ENCODE results near the gene LRRC38.

LRRC38 gene

DNA sequence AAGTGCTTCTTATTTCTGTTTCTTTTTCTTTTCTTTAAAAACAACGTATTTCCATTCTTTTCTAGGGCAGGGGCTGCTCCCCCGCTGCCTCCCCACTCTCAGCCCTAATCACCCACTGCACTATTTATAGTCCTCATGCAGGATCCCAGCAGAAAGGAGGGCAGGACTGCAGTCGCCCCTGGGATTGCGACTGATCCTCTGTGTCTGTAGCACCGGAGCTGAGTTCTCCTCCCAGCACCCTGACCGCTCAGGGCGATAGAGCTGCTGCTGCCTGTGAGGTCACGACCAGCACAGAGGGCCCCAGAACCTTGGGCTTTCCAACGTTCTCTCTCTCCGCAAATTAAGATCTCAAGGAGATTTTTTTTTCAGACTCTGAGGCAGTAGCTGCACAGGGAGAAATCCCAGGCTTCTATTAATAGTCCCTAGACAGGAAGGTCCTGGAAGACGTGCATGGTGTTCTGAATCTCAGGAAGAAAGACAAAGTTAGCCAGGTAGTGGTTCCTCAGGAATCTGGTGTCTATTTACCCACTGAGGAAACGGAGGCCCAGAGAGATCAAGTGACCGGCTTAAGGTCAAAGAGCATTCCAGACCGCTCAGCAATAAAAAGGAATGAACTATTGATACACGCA is 56.8 kb downstream of the LRRC38 start:
- Histone ChIP-seq H3K4me3 (ENCODE audit: low read depth, low read length) (no peak overlapping the region), H3K36me3 (ENCODE audit: control insufficient read depth in 2 of 2, insufficient read depth in 1 of 2, low read length in 2 of 2) (no peaks in the 10 kb centered on the region), H3K4me1 (ENCODE audit: control insufficient read depth, insufficient read depth, low read length) (no peaks in the 10 kb centered on the region), H3K27ac (ENCODE audit: extremely low read depth, low read depth, low read length) (no peak overlapping the region), H3K9me3 (ENCODE audit: control insufficient read depth, insufficient read depth, low read depth, low read length) (no peaks in the 10 kb centered on the region)
- POLR2A ChIA-PET: interaction anchor here (0.5 kb wide), 1 partner anchor 848 kb away, joined by 3 read pairs; no protein-coding TSS in a partner anchor
- CTCF ChIA-PET: no interaction called here
- no peak for TF ChIP-seq PRDM4 (tag by site-specific recombination; IDR thresholded peaks at IDR 0.05)
- no peak for TF ChIP-seq ZBTB8A (tag by site-specific recombination; IDR thresholded peaks at IDR 0.05)
- no peak for TF ChIP-seq ZNF274 (IDR thresholded peaks at IDR 0.05; ENCODE audit: low read length)
- TF ChIP-seq ZNF274 (tag by site-specific recombination; IDR thresholded peaks at IDR 0.05; ENCODE audit: borderline replicate concordance): no peak
- TF ChIP-seq RBAK (tag by site-specific recombination; IDR thresholded peaks at IDR 0.05): no peak
- no peak for TF ChIP-seq ZBTB21 (tag by site-specific recombination; IDR thresholded peaks at IDR 0.05)

DNA sequence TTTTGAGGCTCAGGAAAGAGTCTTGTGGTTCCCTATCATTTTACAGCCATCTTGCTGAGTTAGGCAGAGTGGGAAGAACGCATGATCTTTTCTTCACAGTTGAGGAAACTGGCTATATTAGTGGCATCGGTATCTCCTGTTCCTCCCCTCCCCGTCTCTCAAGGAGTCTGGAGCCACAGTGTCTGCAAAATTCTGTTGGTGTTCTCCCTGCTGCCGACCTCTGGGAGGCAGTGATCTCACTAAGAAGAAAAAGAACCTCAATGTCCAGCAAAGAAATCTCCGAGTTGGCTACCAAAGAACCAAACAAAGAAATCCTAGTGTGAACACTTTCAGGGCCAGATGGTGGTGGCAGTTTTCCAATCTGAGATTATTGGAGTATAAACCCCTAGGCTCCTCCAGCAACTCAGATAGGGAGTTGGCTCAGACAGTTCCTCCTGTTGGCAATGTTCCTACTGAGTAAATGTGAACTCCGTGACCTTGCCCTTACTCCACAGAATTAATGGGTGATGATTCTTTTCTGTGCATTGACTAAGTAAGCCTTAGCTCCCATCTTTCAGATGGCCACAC is 62.3 kb downstream of the LRRC38 start:
- TF ChIP-seq KLF10 (tag by site-specific recombination; IDR thresholded peaks at IDR 0.05): no peak
- no peak for TF ChIP-seq ZSCAN30 (tag by site-specific recombination; IDR thresholded peaks at IDR 0.05)
- no peak for TF ChIP-seq ZNF639 (tag by site-specific recombination; IDR thresholded peaks at IDR 0.05)
- TF ChIP-seq PBX3 (CRISPR knock-in tag; IDR thresholded peaks at IDR 0.05): no peak
- TF ChIP-seq ZNF266 (tag by site-specific recombination; IDR thresholded peaks at IDR 0.05; ENCODE audit: low read depth): no peak
- TF ChIP-seq OSR2 (tag by site-specific recombination; IDR thresholded peaks at IDR 0.05): no peak
- TF ChIP-seq ZNF580 (tag by site-specific recombination; IDR thresholded peaks at IDR 0.05): no peak
- TF ChIP-seq ZBTB44 (tag by site-specific recombination; IDR thresholded peaks at IDR 0.05): no peak
- TF ChIP-seq ZNF488 (tag by site-specific recombination; IDR thresholded peaks at IDR 0.05): no peak
- TF ChIP-seq ZNF23 (tag by site-specific recombination; IDR thresholded peaks at IDR 0.05; ENCODE audit: borderline replicate concordance): no peak
- ChIA-PET CTCF (no interaction called here), POLR2A (no interaction called here)
- Histone ChIP-seq H3K27ac (ENCODE audit: extremely low read depth, low read depth, low read length) (no peak overlapping the region), H3K36me3 (ENCODE audit: control insufficient read depth in 2 of 2, insufficient read depth in 1 of 2, low read length in 2 of 2) (no peaks in the 10 kb centered on the region), H3K4me3 (ENCODE audit: low read depth, low read length) (no peak overlapping the region), H3K9me3 (ENCODE audit: control insufficient read depth, insufficient read depth, low read depth, low read length) (no peaks in the 10 kb centered on the region), H3K4me1 (ENCODE audit: control insufficient read depth, insufficient read depth, low read length) (no peaks in the 10 kb centered on the region)

All from HEK293 (cell line).